Frontal cortex (tissue), 4 donors: ENCODE data around the gene CTSC. TPM values are rescaled to one million over a fixed set of nuclear protein-coding genes. Genes with fewer than 3 reads are reported as not detected.
"Not testable (repeated sequence)": the region's sequence is repeated elsewhere in the genome, so short reads cannot be mapped to it uniquely, and the experiment has no call there.

Source experiments
- DNase-seq, 2 donors: peaks; one replicate each; pipeline ENCODE4 v3.0.0; 2012; ENCODE audit warnings: low spot score in 2 of 2
- FAIRE-seq: peaks from 2 replicates; lab custom pipeline; 2012; peaks lifted over from hg19 to GRCh38; lab: Jason Lieb, UNC
- total RNA-seq: library from RNA; depleted of rRNA; stranded (reverse); fragments of >200 nt; gene quantifications from one replicate; pipeline ENCODE4 v1.2.3, GENCODE V29; 2014
- donor health status: control.
- donor health status: control.
- donor health status: control.

CTSC gene
- total RNA-seq, 1 donor from 2014 or later = 11.0 TPM

GRCh38 chr11:88293931-88294330 lies 43.6 kb downstream of the CTSC start:
- DNase-seq (no peak), FAIRE-seq (no peak)

- FAIRE-seq = no peak
- no peak for DNase-seq
These were observed 45.2 kb downstream of the CTSC start for GRCh38 chr11:88292171-88292843.

GRCh38 chr11:88288560-88288959 lies 49.0 kb downstream of the CTSC start:
- DNase-seq (no peak), FAIRE-seq (no peak)

GRCh38 chr11:88284336-88285050 lies 53.0 kb downstream of the CTSC start:
- FAIRE-seq (no peak), DNase-seq (no peak)

- FAIRE-seq = no peak
- no peak for DNase-seq
These were observed 54.6 kb downstream of the CTSC start for GRCh38 chr11:88282747-88283515.

GRCh38 chr11:88281317-88281712 lies 56.2 kb downstream of the CTSC start:
- no peak for FAIRE-seq
- DNase-seq = no peak

- FAIRE-seq (no peak), DNase-seq (no peak)
These were observed 56.7 kb downstream of the CTSC start for GRCh38 chr11:88280673-88281316.

- DNase-seq (no peak), FAIRE-seq (no peak)
These were observed 60.1 kb downstream of the CTSC start for GRCh38 chr11:88277349-88277915.

GRCh38 chr11:88275636-88276035 lies 61.9 kb downstream of the CTSC start:
- DNase-seq (no peak), FAIRE-seq (no peak)

- DNase-seq = no peak
- no peak for FAIRE-seq
These were observed 70.6 kb downstream of the CTSC start for GRCh38 chr11:88266919-88267318.

GRCh38 chr11:88266157-88266556 lies 71.4 kb downstream of the CTSC start:
- FAIRE-seq = no peak

GRCh38 chr11:88259431-88259830 lies 78.1 kb downstream of the CTSC start:
- FAIRE-seq (no peak), DNase-seq (no peak)

More at GRCh38 chr11:88266157-88266556, 71.4 kb downstream of the CTSC start:
- no peak for DNase-seq

GRCh38 chr11:88252208-88252607 lies 85.3 kb downstream of the CTSC start:
- DNase-seq (no peak), FAIRE-seq (no peak)

- FAIRE-seq (no peak), DNase-seq (no peak)
These were observed 86.8 kb downstream of the CTSC start for GRCh38 chr11:88250566-88251242.

GRCh38 chr11:88249706-88250105 lies 87.8 kb downstream of the CTSC start:
- DNase-seq (no peak), FAIRE-seq (no peak)

GRCh38 chr11:88246696-88247095 lies 90.8 kb downstream of the CTSC start:
- no peak for DNase-seq
- no peak for FAIRE-seq

- not testable (repeated sequence) for FAIRE-seq, DNase-seq
These were observed 92.0 kb downstream of the CTSC start for GRCh38 chr11:88245576-88245975.
